Measurements from ENCODE around the gene SCN4A. TPM values are rescaled to one million over a fixed set of nuclear protein-coding genes. Genes with fewer than 3 reads are reported as not detected.

Gene SCN4A
- total RNA-seq, 3 donors from 2014 or later: 1.0 to 16.7 (median 10.2) TPM

DNA sequence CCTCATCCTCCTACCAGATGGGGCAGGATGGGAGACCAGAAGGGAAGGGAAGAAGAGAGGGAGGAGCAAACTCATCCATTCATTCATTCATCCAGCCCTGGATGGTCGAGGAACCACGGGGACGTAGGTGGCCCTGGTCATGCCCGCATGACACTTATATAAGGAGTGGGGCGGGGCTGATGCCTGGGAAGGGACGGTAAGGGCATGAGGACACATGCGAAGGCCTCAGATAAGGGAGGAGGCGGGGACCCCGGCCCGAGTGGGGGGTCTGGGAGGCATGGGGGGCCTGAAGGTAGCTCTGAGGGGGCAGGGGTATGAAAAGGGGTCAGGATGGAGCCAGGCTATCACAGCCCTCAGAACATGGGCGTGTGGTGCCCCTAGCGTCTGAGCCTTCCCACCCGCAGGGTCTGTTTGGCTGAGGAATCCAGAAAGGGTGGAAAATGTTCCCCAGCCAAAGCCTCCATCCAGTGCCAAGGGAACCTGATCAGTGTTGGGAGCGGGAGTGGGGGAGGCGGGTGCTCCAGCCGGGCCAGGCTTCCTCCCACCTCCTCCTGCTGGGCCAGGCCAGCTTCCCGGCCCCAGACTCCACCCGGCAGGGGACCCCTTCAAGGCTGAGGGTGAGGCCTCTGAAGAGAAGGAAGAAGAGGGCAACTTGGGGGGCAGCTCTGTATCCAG, 23.0 kb downstream of the SCN4A start:
- Histone ChIP-seq H3K27ac (no peak overlapping the region), H3K4me1 (no peaks in the 10 kb centered on the region), H3K36me3 (no peaks in the 10 kb centered on the region), H3K4me3 (no peak overlapping the region), H3K9me3 (no peaks in the 10 kb centered on the region), H3K27me3 (no peaks in the 10 kb centered on the region)
- TF ChIP-seq, protein P1, sequence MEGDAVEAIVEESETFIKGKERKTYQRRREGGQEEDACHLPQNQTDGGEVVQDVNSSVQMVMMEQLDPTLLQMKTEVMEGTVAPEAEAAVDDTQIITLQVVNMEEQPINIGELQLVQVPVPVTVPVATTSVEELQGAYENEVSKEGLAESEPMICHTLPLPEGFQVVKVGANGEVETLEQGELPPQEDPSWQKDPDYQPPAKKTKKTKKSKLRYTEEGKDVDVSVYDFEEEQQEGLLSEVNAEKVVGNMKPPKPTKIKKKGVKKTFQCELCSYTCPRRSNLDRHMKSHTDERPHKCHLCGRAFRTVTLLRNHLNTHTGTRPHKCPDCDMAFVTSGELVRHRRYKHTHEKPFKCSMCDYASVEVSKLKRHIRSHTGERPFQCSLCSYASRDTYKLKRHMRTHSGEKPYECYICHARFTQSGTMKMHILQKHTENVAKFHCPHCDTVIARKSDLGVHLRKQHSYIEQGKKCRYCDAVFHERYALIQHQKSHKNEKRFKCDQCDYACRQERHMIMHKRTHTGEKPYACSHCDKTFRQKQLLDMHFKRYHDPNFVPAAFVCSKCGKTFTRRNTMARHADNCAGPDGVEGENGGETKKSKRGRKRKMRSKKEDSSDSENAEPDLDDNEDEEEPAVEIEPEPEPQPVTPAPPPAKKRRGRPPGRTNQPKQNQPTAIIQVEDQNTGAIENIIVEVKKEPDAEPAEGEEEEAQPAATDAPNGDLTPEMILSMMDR (IDR thresholded peaks at IDR 0.05): no peak
- no peak for TF ChIP-seq POLR2AphosphoS5 (IDR thresholded peaks at IDR 0.05)
- no peak for TF ChIP-seq POLR2A (IDR thresholded peaks at IDR 0.05)
- DNase-seq (ENCODE audit: low spot score in 2 of 2): no peak
- intact Hi-C loops (cut with DNase I; ENCODE audit: low total_unique reads): no loop called here

DNA sequence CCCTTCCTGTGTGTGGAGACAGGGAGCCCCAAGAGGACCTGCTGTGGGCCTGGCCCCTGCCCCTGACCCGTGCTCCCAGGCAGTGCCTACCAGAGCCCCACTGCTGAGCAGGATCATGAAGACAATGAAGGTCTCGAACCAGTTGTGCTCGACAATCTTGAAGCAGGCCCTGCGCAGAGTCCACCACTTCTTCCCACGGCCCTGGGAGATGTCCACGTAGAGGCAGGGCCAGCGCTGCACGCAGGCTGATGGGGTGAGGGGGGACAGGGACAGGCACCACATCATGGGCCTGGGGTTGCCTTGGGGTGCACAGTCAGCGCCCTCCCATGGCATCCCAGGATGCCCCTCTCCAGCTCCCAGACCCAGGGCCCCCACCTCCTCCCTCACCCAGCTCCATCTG, 24.2 kb downstream of the SCN4A start:
- Histone ChIP-seq H3K4me3 (no peak overlapping the region), H3K36me3 (no peaks in the 10 kb centered on the region), H3K27ac (no peak overlapping the region), H3K27me3 (no peaks in the 10 kb centered on the region), H3K9me3 (no peaks in the 10 kb centered on the region), H3K4me1 (no peaks in the 10 kb centered on the region)
- DNase-seq (ENCODE audit: low spot score in 2 of 2): no peak
- intact Hi-C loops (cut with DNase I; ENCODE audit: low total_unique reads): no loop called here
- TF ChIP-seq, protein P1 (IDR thresholded peaks at IDR 0.05): no peak

GRCh38 chr17:63947711-63948330, 24.9 kb downstream of the SCN4A start:
- intact Hi-C loops (cut with DNase I; ENCODE audit: low total_unique reads): no loop called here
- H3K27me3 ChIP-seq: no peaks in the 10 kb centered on the region

GRCh38 chr17:63946440-63947363, 26.0 kb downstream of the SCN4A start:
- Histone ChIP-seq H3K27ac (no peak overlapping the region), H3K36me3 (no peaks in the 10 kb centered on the region), H3K4me1 (no peaks in the 10 kb centered on the region), H3K9me3 (no peaks in the 10 kb centered on the region), H3K27me3 (no peaks in the 10 kb centered on the region), H3K4me3 (no peak overlapping the region)
- intact Hi-C loops (cut with DNase I; ENCODE audit: low total_unique reads): no loop called here
- TF ChIP-seq POLR2A (IDR thresholded peaks at IDR 0.05) (no peak), POLR2AphosphoS5 (IDR thresholded peaks at IDR 0.05) (no peak)
- TF ChIP-seq, protein P1 (IDR thresholded peaks at IDR 0.05): peak in 2 of 3 donors; percentile 25 to 50
- DNase-seq (ENCODE audit: low spot score in 2 of 2): no peak

More at GRCh38 chr17:63947711-63948330, 24.9 kb downstream of the SCN4A start:
- no peak for DNase-seq (ENCODE audit: low spot score in 2 of 2)
- Histone ChIP-seq H3K9me3 (no peaks in the 10 kb centered on the region), H3K27ac (no peak overlapping the region), H3K36me3 (no peaks in the 10 kb centered on the region), H3K4me3 (no peak overlapping the region), H3K4me1 (no peaks in the 10 kb centered on the region)
- TF ChIP-seq, protein P1 (IDR thresholded peaks at IDR 0.05): no peak
- TF ChIP-seq POLR2AphosphoS5 (IDR thresholded peaks at IDR 0.05) (no peak), POLR2A (IDR thresholded peaks at IDR 0.05) (no peak)

Measured in breast epithelium (tissue), 4 donors.